Activated T-helper 1 cell treated with Interleukin-2 at 50 U/mL for 16 hours (primary cell): ENCODE measurements around the gene TBX21.

Source experiments
- DNase-seq: peaks from one replicate; pipeline ENCODE4 v3.0.0-alpha.2; 2020; ENCODE audit warnings: low read depth

TBX21 gene

DNA sequence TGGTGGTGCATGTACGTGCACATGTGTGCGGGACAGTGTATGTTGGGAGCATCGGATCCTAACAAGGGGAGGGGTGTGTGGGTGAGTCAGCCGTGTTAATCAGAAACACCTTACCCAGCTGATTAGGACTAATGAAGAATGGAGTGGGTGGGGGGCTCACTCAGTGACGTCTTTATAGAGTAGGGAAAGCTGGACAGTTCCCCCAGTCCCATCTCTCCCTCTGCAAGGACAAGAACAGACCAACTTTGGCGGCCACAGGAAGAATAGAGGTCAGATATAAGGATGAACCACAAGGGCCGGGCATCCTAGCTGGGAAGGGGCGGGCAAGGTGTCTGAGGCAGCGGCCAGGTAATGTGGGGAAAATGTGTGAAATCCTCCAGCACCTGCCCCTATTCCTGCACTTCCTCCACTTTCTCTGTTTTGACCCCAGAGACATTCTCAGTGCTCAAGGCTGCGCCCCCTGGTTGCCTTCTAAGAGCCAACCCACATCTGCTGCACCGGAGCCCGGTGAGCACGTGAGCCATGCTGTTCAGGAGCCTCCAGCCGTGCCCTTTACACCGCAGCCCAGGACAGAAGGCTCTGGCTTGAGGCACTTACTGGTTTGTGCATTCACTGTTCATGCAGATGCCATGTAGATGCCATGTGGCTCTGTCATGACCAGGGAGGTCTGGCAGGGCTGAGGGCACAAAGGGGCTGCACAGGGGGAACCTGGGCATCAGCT lies 18.9 kb upstream of the TBX21 start:
- DNase-seq = no peak

DNA sequence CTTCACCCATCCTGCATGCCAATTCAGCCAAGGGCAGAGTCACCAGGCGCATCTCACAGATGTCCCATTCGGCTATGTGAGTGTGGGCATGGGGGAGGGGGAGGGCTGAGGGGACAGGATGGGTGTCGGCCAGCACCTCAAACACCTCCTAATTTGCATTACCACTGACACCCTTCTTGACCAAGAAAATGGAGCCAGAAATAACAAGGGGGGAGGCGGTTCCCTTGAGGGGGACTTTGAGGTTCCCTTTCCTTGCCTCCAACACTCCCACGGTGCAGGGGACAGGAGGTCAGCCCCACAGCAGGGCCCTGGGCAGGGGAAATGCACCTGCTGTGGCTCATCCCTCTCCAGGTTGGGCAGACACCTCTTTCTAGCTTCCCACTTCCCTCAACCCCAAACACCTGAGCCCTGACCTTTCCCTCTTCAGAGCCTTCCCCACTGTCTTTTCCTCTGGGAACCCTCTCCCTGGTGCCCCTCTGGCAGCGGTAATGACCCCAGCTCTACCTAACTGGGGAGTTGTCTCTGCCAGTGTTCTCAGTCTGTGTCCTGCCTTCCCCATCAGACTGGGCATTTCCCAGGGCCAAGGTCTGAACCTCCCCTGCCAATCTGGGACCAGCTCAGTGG lies 18.2 kb upstream of the TBX21 start:
- DNase-seq = no peak

DNA sequence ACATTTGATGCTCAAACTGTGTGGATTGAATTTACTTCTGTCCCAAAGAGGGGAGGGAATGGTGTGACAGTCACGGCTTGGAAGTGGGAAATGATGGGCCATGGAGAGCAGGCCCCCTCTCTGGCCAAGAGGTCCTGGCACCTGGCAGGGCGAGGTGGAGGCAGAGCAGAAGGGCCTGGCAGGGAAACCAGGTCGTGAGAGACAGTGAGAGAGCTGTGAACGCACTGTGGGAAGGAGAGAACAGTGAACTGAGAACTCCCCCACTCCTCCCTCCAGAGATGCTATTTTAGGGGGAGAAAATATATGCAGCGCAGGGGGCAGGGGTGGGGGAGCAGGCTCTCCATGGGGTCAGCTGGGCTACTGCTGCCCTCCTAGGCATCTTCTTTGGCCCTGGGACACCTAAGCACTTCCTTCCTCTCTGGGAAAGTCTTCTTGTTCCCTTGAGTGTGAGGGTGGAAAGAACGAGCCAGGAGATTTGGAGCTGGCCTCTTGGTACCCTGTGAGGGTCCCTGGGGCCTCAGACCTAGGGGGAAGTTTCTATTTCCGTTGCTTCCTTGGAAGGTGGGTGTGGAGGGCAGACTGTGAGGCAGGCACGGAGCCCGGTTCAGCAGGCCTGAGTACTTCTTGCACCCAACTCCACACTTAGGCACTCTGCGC lies 17.2 kb upstream of the TBX21 start:
- DNase-seq = no peak

DNA sequence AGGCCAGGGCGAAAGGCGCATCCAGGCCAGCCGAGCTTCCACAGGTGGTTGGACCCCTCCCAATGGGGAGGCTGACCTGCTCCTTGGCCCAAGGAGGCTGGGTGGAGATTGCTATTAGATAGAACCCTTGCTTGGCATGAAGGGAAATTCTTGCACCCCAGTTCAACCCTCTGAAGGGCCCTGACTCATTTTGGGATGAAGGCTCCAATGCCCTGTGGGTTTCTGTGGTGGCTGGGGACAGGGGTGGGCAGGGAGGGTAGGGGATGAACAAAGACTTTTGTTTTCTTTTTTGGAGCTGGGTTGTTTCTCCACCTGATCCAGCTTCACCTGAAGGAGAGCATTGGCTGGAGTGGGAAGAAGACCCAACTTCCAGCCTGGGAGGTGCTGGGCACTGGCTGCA lies 16.7 kb upstream of the TBX21 start:
- DNase-seq = no peak

DNA sequence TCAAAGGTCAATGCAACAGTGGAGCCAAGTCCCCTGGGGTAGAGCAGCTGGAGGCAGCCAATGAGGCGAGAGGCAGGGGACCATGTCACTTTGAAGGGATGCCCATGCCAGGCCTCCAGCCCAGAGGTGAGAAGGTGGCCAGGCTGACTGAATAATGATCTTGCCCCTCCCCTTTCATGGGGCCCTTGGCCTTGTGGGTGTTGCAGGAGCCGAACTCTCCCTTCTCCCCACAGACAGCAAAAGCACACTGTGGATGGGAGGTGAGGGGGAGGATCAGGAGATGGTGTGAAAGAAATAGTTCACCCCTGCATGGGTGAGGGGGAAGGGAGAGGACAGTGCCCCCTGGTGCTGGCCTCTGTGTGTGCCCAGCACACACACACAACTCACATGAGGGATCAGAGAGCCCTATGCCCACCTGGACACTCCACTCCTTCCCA lies 15.8 kb upstream of the TBX21 start:
- no peak for DNase-seq

DNA sequence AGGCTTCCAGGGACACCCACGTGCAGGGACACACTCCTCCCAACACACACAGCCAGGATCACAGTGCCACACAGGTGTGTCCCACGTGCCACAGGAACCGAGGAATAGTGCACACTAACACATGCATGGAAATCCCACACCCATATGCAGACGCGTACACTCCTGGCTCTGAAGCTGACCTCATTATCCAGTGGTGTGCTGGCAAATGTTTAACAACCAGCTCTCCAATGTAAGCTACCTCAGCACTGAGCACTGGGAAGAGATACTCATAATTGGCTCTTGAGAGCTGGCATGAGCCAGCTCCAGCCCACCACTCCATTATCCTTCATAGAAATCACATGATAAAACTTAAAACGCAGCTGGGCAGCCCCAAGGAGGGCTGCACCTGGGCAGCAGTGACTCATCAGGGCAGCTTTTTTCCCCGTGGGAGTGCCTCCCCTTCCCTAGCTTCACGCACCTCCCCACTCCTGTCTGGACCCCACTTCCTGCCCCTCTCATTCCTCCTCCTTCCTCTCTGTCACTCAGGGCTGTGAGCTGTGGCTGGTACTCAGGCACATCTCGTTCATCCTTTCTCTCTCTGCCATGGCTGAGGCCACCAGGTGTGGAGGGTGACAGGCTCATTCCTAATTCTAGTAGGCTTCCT lies 14.9 kb upstream of the TBX21 start:
- DNase-seq = no peak

DNA sequence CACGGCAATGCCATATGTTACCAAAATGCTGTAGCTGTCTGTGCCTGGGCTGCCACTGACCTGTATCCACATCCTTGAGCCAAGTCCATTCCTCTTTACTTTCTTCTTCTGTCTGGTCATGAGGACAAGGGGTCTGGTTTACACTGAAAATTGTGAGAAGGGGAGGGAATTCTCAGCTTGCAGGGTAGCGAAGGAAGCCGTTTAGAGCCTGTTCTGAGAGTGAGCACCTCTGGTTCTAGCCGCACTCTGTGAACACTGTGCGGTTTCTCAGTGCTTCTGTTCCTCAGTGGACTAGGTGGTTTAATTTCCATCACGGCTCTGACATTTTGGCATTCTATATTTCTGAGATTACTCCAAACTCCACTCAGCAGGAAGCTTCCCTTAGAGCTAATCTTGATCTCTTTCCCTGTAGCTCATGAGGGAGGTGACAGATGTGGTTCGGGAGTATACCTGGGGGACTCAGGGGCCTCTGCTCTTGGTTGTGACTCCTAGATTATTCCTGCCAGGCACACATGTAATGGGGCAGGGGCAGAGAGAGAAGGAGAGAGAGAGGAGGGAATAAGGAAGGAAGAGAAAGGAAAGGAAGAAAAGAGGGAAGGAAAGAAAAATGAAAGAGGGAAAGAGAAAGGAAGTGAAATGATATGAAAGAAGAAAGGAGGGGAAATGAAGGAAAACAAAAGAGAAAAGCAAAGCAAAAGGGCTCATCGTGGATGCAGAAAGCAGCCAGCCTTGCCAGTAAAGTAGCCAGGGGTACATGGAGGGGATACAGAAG lies 14.2 kb upstream of the TBX21 start:
- DNase-seq = no peak

DNA sequence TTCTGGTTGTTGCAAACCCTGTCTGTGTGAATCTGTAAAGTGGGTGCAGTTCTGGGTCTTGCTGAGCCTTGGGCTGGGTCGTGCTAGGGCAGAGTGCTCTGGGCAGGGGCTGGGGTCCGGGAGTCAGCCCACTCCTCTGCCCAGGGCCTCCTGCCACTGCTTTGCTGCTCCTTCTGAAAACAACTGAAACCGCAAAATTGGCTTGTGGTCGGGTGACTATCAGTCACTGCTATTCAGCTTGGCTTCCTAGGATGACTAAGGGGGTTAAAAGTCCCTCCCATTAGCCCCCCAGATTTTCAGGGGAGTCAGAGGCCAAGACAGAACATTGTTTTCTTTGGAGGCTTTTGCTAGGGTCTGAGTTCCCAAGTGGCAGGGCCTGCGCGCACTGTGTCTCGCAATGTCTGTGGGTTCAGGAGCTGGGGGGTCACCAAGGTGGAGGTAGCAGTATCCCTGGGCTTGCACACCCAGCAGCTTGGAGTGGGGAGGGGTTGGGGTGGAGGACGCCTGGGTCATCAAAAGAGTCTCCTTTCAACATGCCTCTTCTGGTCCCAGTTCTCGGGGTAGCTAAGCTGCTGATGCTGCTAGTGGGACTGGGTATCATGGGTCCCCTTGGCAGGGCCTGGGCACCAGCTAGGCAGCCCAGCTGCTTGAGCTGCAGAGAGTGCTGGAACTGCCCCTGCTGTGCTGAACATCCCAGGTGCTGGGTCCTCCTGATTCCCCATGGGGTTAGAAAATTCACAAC lies 13.5 kb upstream of the TBX21 start:
- no peak for DNase-seq

DNA sequence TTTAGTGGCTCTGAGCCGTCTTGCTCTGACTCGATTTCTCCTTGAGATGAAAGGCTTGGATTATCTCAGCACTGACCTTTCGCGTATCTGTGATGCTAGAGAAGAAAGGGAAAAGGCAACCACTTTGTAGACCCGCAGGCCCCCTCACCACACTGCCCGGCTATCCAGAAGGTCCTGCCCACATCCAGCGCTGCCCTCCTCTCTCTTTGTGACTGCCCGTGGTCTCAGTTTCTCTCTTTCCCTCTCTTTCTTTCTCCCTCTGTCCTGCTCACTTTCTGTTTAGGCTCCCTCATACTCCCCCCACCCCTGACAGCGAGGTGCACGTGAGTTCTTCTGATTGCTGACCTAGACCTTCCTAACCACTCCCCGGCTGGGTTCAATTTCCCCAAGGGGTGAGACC lies 12.8 kb upstream of the TBX21 start:
- no peak for DNase-seq

DNA sequence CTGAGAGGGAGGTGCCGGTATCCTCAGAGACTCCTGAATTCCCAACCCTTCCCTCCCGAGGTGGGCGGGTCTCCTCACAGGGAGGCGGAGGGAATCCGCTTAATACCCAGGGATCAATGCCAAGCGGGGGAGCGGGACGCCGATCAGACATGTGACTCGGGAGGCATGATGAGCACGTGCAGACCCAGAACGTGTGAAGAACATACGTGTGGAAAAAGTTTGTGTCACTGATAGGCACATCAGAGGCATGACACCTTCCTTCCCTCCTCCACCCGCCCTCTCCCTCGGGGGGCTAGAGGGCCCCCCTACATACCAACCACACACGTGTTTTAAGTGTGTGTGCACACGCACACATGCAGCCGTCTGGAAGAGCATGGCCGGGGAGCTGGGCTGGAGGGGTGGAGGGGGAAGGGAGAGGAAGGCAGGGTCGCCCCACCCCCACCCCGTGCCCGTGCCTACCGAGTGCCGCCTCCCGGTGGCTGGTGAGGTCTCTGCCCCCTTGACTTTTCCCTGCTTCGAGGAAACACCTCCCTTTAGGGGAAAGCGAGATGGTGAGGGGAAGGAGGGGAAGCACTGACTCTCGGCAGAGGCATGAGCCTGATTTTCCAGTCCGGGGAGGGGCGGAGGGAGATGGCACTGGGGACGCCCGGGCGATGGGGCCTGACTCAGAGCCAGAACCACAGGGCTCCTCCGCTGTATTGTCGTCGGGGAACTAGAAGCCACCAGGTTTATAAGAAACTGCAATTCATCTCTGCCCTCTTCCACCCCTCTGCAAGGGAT lies 12.1 kb upstream of the TBX21 start:
- DNase-seq = peak; percentile 62

DNA sequence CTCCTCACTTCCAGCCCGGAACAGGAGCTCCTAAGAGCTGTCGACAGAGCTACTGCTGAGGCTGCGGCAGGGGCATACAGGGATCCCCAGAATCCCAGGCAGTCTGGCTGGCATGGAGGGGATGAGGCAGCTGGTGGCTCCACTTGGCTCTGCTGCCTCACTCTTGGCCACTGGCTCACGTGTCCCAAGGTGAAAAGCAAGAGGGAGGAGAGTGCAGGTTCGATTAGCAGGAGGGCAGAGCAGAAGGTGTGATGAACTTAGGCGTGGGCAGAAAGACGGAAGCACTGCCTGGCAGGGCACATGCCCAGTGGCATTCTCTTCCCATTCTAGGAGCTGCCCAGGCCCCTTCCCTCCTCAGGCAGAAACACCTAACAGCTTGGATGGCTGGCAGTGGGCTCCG lies 11.3 kb upstream of the TBX21 start:
- DNase-seq = no peak

DNA sequence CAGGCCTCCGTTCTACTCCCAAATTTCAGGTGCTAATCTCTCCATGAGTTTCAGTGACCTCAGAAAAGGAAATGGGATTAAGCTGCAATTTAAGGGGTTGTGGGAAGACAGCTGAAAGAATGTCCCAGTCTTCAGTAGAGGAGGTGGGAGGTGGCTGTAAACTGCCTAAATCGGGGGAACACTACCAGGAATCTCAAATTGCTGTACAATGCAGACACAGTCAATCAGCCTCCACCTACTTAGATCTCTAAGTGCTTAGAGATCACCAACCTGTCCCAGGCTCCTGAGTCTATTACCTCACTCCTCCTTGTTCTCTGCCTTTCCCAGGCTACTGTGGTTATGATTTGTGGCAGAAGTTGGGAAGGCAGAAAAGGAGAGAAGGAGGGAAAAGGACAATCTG lies 8.3 kb upstream of the TBX21 start:
- DNase-seq = no peak

DNA sequence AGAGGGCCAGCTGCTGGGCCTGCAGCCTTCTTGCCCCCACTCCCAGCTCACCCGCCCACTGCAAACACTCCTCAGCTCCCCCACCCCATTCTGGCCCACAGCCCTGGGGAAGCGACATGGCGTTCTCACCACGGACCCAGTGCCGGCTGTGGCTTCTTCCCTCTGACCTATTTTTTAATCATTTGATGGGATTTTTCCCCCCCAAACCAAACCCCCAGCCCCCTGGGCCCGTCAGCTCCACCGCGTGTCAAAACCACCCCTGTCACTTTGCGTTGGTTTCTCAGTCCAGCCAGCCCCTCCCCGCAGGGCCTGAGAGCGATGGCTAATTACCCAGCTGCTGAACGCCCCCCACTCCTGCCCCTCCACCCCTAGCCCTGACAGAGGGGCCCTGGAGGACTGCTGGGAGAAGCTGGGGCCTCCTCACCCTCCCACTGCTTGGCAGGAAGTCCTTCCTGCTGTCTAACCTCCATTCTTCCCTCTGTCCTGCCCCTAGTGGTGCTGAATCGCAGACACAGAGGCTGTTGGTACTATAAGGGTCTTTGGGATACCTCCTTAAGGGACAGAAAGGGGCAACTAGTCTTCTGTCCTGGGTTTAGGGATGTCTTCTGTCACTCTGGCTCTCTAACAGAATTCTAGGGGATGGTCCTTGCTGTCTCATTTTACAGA lies 7.5 kb upstream of the TBX21 start:
- no peak for DNase-seq

DNA sequence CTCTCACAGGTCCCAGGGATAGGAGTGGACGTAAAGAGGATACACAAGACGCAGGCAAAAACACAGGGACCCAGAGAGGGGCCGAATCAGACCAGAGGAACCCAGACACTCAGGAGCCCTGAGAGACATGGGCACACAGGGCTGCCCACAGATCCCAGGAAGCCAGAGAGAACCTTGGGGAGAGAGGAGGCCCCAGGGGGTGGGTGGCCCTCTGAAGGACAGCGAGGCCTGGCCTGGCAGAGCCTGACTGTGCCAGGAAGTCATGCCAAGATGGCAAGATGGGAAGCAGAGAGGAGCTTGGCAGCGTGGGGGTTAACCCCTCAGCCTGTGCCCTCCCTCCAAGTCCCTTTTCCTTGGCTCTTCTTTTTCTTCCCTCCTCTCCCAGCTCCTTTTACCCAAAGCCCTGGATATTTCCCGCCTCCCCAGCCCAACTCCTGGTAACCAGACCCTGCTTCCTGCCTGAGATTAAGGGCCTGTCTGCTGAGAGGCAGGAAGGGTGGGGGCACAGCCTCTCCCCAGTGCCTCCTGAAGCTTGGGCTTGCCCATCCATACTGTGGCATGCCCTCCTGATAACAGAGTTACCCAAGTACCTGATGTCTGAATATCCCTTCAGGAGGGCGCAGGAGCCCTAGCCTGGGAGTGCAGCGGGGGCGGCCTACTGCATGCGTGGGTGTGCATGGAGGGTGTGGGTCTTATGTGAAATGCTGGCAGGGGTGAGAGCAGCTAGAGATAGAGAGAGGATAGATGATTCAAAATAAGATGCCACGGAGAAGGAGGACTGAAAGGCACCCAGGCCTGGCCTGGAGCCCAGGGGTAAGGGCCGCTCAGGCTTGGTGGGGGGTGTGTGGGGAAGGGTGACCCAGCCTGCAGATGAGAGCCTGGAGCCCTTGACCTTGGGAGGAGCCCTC lies 6.0 kb upstream of the TBX21 start:
- no peak for DNase-seq

DNA sequence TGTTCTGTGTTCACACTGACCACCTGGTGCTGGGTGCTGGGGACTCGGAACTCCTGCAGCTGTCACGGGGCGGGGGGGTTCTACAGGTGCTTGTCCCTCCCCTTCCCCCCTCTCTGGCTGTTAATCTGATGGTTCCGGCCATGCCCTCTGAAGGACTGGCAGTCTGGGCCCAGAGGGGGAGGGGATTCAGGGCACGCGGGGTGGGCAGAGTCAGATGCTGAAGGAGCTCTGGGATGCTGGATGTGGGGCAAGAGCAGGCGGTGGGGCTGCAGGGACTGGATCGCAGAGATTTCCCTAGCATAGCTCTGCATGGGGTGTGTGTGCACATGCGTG lies 5.4 kb upstream of the TBX21 start:
- no peak for DNase-seq

DNA sequence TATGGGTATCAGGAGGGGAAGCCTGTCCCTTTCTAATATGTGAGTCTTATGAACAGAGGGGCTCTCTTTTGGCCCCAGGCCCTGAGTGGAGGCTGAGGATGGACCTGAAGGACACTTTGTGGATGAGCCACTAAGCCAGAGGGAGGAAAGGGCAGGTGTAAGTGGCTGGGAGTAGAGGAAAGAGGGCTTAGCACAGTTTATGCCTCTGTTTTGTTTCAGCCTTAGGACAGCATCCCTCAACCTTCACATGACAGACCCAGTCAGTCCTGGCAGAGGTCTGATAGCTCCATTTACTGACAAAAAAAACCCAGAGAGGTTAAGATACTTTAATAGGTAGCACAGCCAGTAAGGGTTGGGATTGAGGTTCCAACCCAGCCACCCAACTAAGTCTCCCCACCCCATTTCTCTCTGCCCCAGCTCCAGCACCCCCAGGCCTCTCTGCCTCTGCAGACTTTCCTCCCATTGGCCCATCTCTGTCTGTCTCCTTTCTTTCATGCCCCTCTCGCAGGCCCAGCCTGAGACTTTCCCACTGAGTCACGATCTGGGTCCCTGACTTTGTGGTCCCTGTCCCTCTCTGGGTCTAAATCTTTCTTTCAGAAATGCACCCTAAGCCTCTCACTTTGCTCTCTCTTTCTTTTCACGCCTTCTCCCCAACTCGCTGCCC lies 4.7 kb upstream of the TBX21 start:
- no peak for DNase-seq

DNA sequence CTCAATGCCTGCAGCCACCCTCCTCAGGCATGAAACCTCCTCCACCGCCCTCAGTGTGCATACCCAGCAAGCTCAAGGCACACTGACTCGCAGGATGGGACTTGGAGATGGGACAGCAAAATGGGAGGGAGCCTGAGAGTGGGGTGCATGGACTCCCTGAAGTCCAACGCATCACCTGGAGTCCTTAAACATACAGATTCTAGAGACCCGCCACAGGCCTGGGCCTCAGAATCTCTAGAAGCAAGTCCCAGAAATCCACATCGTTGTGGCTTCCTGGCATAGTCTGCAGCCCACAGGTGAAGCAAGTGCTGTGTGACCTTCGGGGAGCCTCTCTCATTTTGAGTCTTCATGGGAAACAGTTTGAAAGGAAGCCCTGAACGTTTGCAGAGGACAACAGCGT lies 3.6 kb upstream of the TBX21 start:
- DNase-seq = no peak

DNA sequence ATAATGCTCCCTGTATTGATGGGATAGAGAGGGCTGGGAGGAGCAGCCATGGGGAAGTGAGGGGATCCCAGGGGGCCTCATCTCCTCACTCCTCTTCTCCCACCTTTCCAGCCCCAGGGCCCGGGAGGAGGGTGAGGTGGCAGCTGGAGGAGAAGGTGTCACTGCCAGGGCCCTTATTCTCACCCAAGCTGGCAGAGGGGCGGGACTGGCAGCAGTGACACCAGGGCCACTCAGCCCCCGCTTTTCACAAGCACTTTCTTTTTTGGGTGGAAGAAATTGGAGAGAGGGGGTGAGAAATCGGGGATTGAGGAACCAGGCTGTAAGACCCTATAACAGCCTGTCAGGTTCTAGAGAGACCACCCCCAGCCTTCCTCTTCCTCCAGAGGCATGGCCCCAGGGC lies 2.4 kb upstream of the TBX21 start:
- no peak for DNase-seq

DNA sequence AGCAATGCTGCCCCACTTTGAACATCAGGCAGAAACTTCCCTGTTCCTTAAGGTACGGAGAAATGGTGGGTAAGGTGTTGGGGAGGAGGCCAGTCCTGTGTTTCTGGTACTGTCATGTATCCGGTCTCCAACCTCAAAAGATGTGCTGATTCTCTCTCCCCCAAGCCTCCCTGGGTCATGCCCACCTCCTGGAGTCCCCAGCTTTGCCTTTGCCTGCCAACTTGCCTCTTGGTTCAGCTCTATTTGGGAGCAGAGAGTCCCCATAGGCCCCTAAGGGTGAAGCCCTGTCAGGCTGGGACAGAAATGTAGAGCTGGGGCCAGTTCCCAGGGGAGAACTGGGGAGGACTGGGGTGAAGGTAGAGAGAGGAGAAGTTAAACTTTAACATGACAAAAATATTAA lies 1.6 kb upstream of the TBX21 start:
- no peak for DNase-seq
